Measurements from ENCODE around the gene COPG2. TPM values are rescaled to one million over a fixed set of nuclear protein-coding genes. Genes with fewer than 3 reads are reported as not detected.
A peak's percentile ranks its signal among the peaks of the same experiment; 100 is the strongest.
"Not testable (repeated sequence)": the region's sequence is repeated elsewhere in the genome, so short reads cannot be mapped to it uniquely, and the experiment has no call there.

Gene COPG2
- total and polyA plus RNA-seq, 2 donors (not counting 1 experiment from before 2014, with no cell fraction given) = 6.1 to 13.4 TPM

- ChIA-PET POLR2A (no interaction called here), CTCF (no interaction called here)
- Histone ChIP-seq H3K79me2 (ENCODE audit: control insufficient read depth, insufficient read depth, low read length) (no peaks in the 10 kb centered on the region), H3K4me3 (ENCODE audit: control extremely low read depth in 1 of 5, extremely low read depth in 1 of 5, insufficient read depth in 1 of 5, low read depth in 2 of 5, low read length in 4 of 5) (no peak overlapping the region), H3K27me3 (replicated peaks in 1 of 4; ENCODE audit: control extremely low read depth in 1 of 4, control insufficient read depth in 3 of 4, insufficient read depth in 4 of 4, low read length in 3 of 4) (no peaks in the 10 kb centered on the region), H4K20me1 (ENCODE audit: control insufficient read depth, insufficient read depth, low read length, poor library complexity, severe bottlenecking) (no peaks in the 10 kb centered on the region), H3K9ac (ENCODE audit: low read length) (no peak overlapping the region), H3K36me3 (replicated peaks in 1 of 2; ENCODE audit: control extremely low read depth in 1 of 2, control insufficient read depth in 1 of 2, extremely low read depth in 1 of 2, insufficient read depth in 2 of 2, low read length in 1 of 2) (no peaks in the 10 kb centered on the region), H3K27ac (ENCODE audit: low read length in 2 of 2) (no peak overlapping the region), H2AFZ (ENCODE audit: insufficient read depth, low read depth, low read length, poor library complexity, severe bottlenecking) (no peak overlapping the region), H3K4me2 (replicated peaks; ENCODE audit: low read depth, low read length, poor library complexity, severe bottlenecking) (no peak overlapping the region), H3K9me3 (ENCODE audit: control extremely low read depth in 1 of 3, control insufficient read depth in 2 of 3, insufficient read depth in 1 of 3, low read length in 2 of 3) (no peaks in the 10 kb centered on the region), H3K4me1 (ENCODE audit: control insufficient read depth in 2 of 2, insufficient read depth in 2 of 2, low read length in 2 of 2) (no peaks in the 10 kb centered on the region)
- Mint-ChIP-seq H3K4me1 (no peaks in the 10 kb centered on the region), H3K27ac (no peak overlapping the region), H3K27me3 (peaks cover 6% of the 10 kb centered on the region), H3K9me3 (ENCODE audit: insufficient read depth) (no peaks in the 10 kb centered on the region), H3K4me3 (no peak overlapping the region)
- ATAC-seq (ENCODE audit: low read depth) (no peak), DNase-seq (no peak)
- WGBS (ENCODE audit: insufficient coverage) = no CpG with 5 or more reads among the region's 2 CpGs
- intact Hi-C loops (cut with micrococcal nuclease) = no loop called here
- no peak for TF ChIP-seq CTCF (IDR thresholded peaks at IDR 0.05)
- TF ChIP-seq EZH2 (IDR thresholded peaks at IDR 0.05; ENCODE audit: borderline replicate concordance, insufficient read depth, low read depth, low read length, poor library complexity, severe bottlenecking) = no peak
Observed at GRCh38 chr7:130697820-130698219, 29.3 kb upstream of the COPG2 start.

GRCh38 chr7:130695840-130696239, 27.3 kb upstream of the COPG2 start:
- ChIA-PET POLR2A (no interaction called here), CTCF (interaction anchor here (0.5 to 3.0 kb wide), 2 partner anchors 62 to 624 kb away, joined by 6 to 9 read pairs; no protein-coding TSS in a partner anchor)
- Mint-ChIP-seq H3K27me3 (peaks cover 6% of the 10 kb centered on the region), H3K4me1 (no peaks in the 10 kb centered on the region), H3K9me3 (ENCODE audit: insufficient read depth) (no peaks in the 10 kb centered on the region), H3K4me3 (no peak overlapping the region), H3K27ac (no peak overlapping the region)
- H4K20me1 ChIP-seq (ENCODE audit: control insufficient read depth, insufficient read depth, low read length, poor library complexity, severe bottlenecking) = no peaks in the 10 kb centered on the region
- H3K4me2 ChIP-seq (replicated peaks; ENCODE audit: low read depth, low read length, poor library complexity, severe bottlenecking) = no peak overlapping the region
- H3K9me3 ChIP-seq (ENCODE audit: control extremely low read depth in 1 of 3, control insufficient read depth in 2 of 3, insufficient read depth in 1 of 3, low read length in 2 of 3) = peaks cover 0 to 3% (median 0%) of the 10 kb centered on the region in 3 donors
- no peak overlapping the region for H3K27ac ChIP-seq (ENCODE audit: low read length in 2 of 2)
- H3K79me2 ChIP-seq (ENCODE audit: control insufficient read depth, insufficient read depth, low read length) = no peaks in the 10 kb centered on the region
- H3K27me3 ChIP-seq (replicated peaks in 1 of 4; ENCODE audit: control extremely low read depth in 1 of 4, control insufficient read depth in 3 of 4, insufficient read depth in 4 of 4, low read length in 3 of 4) = no peaks in the 10 kb centered on the region
- DNase-seq (peak; percentile 23), ATAC-seq (ENCODE audit: low read depth) (no peak)
- TF ChIP-seq CTCF (IDR thresholded peaks at IDR 0.05) (peak; percentile 34), EZH2 (IDR thresholded peaks at IDR 0.05; ENCODE audit: borderline replicate concordance, insufficient read depth, low read depth, low read length, poor library complexity, severe bottlenecking) (no peak)
- 50% methylated on average over 2 of the region's 2 CpGs for WGBS (ENCODE audit: insufficient coverage)
- H3K4me3 ChIP-seq (ENCODE audit: control extremely low read depth in 1 of 5, extremely low read depth in 1 of 5, insufficient read depth in 1 of 5, low read depth in 2 of 5, low read length in 4 of 5) = no peak overlapping the region
- no peak overlapping the region for H3K9ac ChIP-seq (ENCODE audit: low read length)
- no peak overlapping the region for H2AFZ ChIP-seq (ENCODE audit: insufficient read depth, low read depth, low read length, poor library complexity, severe bottlenecking)
- H3K36me3 ChIP-seq (replicated peaks in 1 of 2; ENCODE audit: control extremely low read depth in 1 of 2, control insufficient read depth in 1 of 2, extremely low read depth in 1 of 2, insufficient read depth in 2 of 2, low read length in 1 of 2) = no peaks in the 10 kb centered on the region
- no peaks in the 10 kb centered on the region for H3K4me1 ChIP-seq (ENCODE audit: control insufficient read depth in 2 of 2, insufficient read depth in 2 of 2, low read length in 2 of 2)
- intact Hi-C loops (cut with micrococcal nuclease) = loop anchor here (1.0 kb wide), 1 partner anchor 624 kb away; no protein-coding TSS in a partner anchor

- DNase-seq; CTCF ChIA-PET; H3K4me3 ChIP-seq (ENCODE audit: control extremely low read depth in 1 of 5, extremely low read depth in 1 of 5, insufficient read depth in 1 of 5, low read depth in 2 of 5, low read length in 4 of 5); intact Hi-C loops (cut with micrococcal nuclease); H3K4me2 ChIP-seq (replicated peaks; ENCODE audit: low read depth, low read length, poor library complexity, severe bottlenecking); H3K4me3 Mint-ChIP-seq; H3K27me3 ChIP-seq (replicated peaks in 1 of 4; ENCODE audit: control extremely low read depth in 1 of 4, control insufficient read depth in 3 of 4, insufficient read depth in 4 of 4, low read length in 3 of 4); H2AFZ ChIP-seq (ENCODE audit: insufficient read depth, low read depth, low read length, poor library complexity, severe bottlenecking); ATAC-seq (ENCODE audit: low read depth); H4K20me1 ChIP-seq (ENCODE audit: control insufficient read depth, insufficient read depth, low read length, poor library complexity, severe bottlenecking); POLR2A ChIA-PET; H3K36me3 ChIP-seq (replicated peaks in 1 of 2; ENCODE audit: control extremely low read depth in 1 of 2, control insufficient read depth in 1 of 2, extremely low read depth in 1 of 2, insufficient read depth in 2 of 2, low read length in 1 of 2); H3K4me1 Mint-ChIP-seq; H3K79me2 ChIP-seq (ENCODE audit: control insufficient read depth, insufficient read depth, low read length); H3K9ac ChIP-seq (ENCODE audit: low read length); H3K27ac ChIP-seq (ENCODE audit: low read length in 2 of 2); H3K9me3 Mint-ChIP-seq (ENCODE audit: insufficient read depth); H3K4me1 ChIP-seq (ENCODE audit: control insufficient read depth in 2 of 2, insufficient read depth in 2 of 2, low read length in 2 of 2); H3K27me3 Mint-ChIP-seq; H3K27ac Mint-ChIP-seq: not testable (repeated sequence)
- WGBS (ENCODE audit: insufficient coverage) = no CpG with 5 or more reads among the region's 1 CpG
- peaks cover 2 to 22% (median 19%) of the 10 kb centered on the region in 3 donors for H3K9me3 ChIP-seq (ENCODE audit: control extremely low read depth in 1 of 3, control insufficient read depth in 2 of 3, insufficient read depth in 1 of 3, low read length in 2 of 3)
Observed at GRCh38 chr7:130692396-130692795, 23.8 kb upstream of the COPG2 start.

Data from B cell (primary cell).